OCI-LY7 (cell line): ENCODE data around the gene C1QTNF2. TPM values are rescaled to one million over a fixed set of nuclear protein-coding genes. Genes with fewer than 3 reads are reported as not detected.

Source experiments
- BruUV-seq: library from RNA; stranded (reverse); fragments of 400-500 nt; replicated peaks from 2 replicates; lab custom pipeline; 2021; lab: Mats Ljungman, UMichigan
- CTCF ChIA-PET: fragments of 300-600 bp; sonication (Branson Sonifier 250); formaldehyde crosslinking; loops from one replicate; lab custom pipeline; 2022; ENCODE audit warnings: antibody characterized with exemption; ENCODE audit not compliant: unreplicated experiment; lab: Charles Lee
- POLR2A ChIA-PET: fragments of 300-600 bp; sonication (Branson Sonifier 250); formaldehyde crosslinking; loops from one replicate; lab custom pipeline; 2022; ENCODE audit warnings: antibody characterized with exemption; lab: Charles Lee
- DNase-seq: peaks from one replicate; pipeline ENCODE4 v3.0.0-alpha.2; 2015; ENCODE audit warnings: low spot score
- H2AFZ ChIP-seq: fragments of 200-600 bp; sonication (generic), shearing (Covaris generic); 2 replicates; pipeline ENCODE4 v1.6.1; 2014; ENCODE audit warnings: mild to moderate bottlenecking, antibody characterized with exemption, low read length, moderate library complexity
- H3K27ac ChIP-seq: fragments of 200-600 bp; sonication (generic); 2 replicates; pipeline ENCODE4 v1.5.1; 2014; ENCODE audit warnings: mixed run types, low read depth, mild to moderate bottlenecking, moderate library complexity, low read length, inconsistent platforms; ENCODE audit not compliant: poor library complexity, severe bottlenecking
- H3K36me3 ChIP-seq: fragments of 200-600 bp; sonication (generic); 2 replicates; pipeline ENCODE4 v1.6.1; 2014; ENCODE audit warnings: mild to moderate bottlenecking, antibody characterized with exemption, low read length, moderate library complexity, mixed read lengths; ENCODE audit not compliant: insufficient read depth
- H3K4me1 ChIP-seq: fragments of 200-600 bp; sonication (generic); 2 replicates; pipeline ENCODE4 v1.5.1; 2014; ENCODE audit warnings: mild to moderate bottlenecking, low read length; ENCODE audit not compliant: insufficient read depth, poor library complexity, severe bottlenecking
- H3K4me2 ChIP-seq: fragments of 200-600 bp; sonication (generic); 2 replicates; pipeline ENCODE4 v1.6.1; 2014; ENCODE audit warnings: mild to moderate bottlenecking, low read length
- H3K4me3 ChIP-seq: fragments of 200-600 bp; sonication (generic); 2 replicates; pipeline ENCODE4 v1.5.1; 2014; ENCODE audit warnings: mild to moderate bottlenecking, low read depth, low read length; ENCODE audit not compliant: poor library complexity, severe bottlenecking
- H3K79me2 ChIP-seq: fragments of 200-600 bp; sonication (generic); 2 replicates; pipeline ENCODE4 v1.6.1; 2016; ENCODE audit warnings: low read depth, mild to moderate bottlenecking, low read length, moderate library complexity, mixed read lengths; ENCODE audit not compliant: insufficient read depth
- H3K9me2 ChIP-seq: fragments of 200-600 bp; sonication (generic); 2 replicates; pipeline ENCODE4 v1.6.1; 2016; ENCODE audit warnings: mild to moderate bottlenecking, low read length, mixed read lengths; ENCODE audit not compliant: insufficient read depth
- H3K9me3 ChIP-seq: fragments of 200-600 bp; sonication (generic); 2 replicates; pipeline ENCODE4 v1.6.1; 2014; ENCODE audit warnings: mild to moderate bottlenecking, mixed run types, low read length, mixed read lengths
- H4K20me1 ChIP-seq: fragments of 200-600 bp; sonication (generic); 2 replicates; pipeline ENCODE4 v1.6.1; 2014; ENCODE audit warnings: mild to moderate bottlenecking, antibody characterized with exemption, low read length, moderate library complexity, mixed read lengths; ENCODE audit not compliant: insufficient read depth
- CTCF ChIP-seq: fragments of 200-600 bp; sonication (generic); conservative IDR thresholded peaks from 2 replicates; pipeline ENCODE4 v1.5.1; 2014; ENCODE audit warnings: mild to moderate bottlenecking, antibody characterized with exemption, low read length, moderate library complexity, mixed read lengths
- EZH2phosphoT487 ChIP-seq: fragments of 200-600 bp; sonication (generic); IDR thresholded peaks from 2 replicates; pipeline ENCODE4 v1.6.1; 2018; ENCODE audit warnings: low read depth, borderline replicate concordance, mild to moderate bottlenecking, mixed run types, antibody characterized with exemption, low read length, moderate library complexity, mixed read lengths
- intact Hi-C: fragments of 100-400 bp; cut with micrococcal nuclease; formaldehyde crosslinking; loops from one replicate; pipeline ENCODE4 v1.10.0; 2022; ENCODE audit not compliant: unreplicated experiment
- total RNA-seq, 2 experiments: library from RNA; depleted of rRNA in 1 of 2; stranded (reverse); fragments of >200 nt in 1 of 2; shearing (Covaris generic) in 1 of 2; gene quantifications; 2 replicates each; pipeline ENCODE4 v1.2.3, GENCODE V29; 2014 to 2022

The C1QTNF2 gene
- total RNA-seq, 2 experiments from 2014 or later = not detected

DNA sequence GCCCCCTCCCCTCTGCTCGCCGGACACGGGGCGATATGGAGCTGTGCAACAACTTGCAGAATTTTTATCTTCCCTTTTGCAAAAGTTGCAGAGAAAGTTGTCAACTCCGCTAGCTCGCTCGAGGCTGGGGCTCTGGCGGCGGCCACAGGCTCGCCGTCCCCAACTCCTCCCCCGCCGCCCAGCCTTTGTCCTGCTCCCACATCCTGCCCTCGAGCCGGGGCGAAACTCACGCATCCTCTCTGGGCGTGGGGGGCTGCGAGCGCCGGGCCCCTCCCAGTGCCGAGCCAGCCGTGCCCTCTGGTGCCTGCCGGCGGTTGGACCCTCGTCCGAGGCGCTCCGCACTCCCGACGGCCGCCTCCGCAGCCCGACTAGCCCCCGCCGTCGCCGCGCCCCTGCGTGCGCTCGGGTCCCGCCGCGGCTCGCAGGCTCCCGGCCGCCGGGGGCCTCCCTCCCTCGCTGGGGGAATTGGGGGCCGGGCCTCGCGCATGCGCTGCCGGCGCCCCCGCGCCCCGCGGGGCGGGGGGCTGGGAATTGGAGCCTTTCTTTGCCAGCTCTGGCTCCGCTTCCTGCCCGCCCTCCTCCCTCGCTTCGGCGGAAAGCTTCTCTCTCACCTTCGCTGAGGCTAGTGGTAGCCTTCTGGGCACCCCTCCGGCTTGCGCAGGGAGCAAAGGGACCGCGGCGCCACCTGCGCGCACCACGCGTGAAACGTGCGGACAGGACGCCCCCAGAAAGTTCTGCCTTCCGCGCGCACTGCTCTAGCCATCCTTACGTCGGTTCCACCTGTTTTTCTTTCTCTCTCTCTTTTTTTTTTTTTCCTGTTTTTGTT lies 58.1 kb downstream of the C1QTNF2 start, which contains the start of gene CCNJL:
CCNJL (minus strand) TSS at position 431 of the 826 bp plus-strand sequence. CDS start 641 bp downstream, outside the sequence.
- POLR2A ChIA-PET = no interaction called here
- H4K20me1 ChIP-seq = no peaks in the 10 kb centered on the region
- CTCF ChIA-PET = no interaction called here
- TF ChIP-seq EZH2phosphoT487 (no peak), CTCF (no peak)
- no peak within 1 kb of the TSS for H3K4me3 ChIP-seq
- H3K9me2 ChIP-seq = no peaks in the 10 kb centered on the region
- no TSS peak for BruUV-seq
- no peaks in the 10 kb centered on the region for H3K36me3 ChIP-seq
- H3K27ac ChIP-seq = no peak within 1 kb of the TSS
- intact Hi-C loops = no loop called here
- no peaks in the 10 kb centered on the region for H3K9me3 ChIP-seq
- no peaks in the 10 kb centered on the region for H3K4me1 ChIP-seq
- H2AFZ ChIP-seq = no peak within 1 kb of the TSS
- H3K79me2 ChIP-seq = no peaks in the 10 kb centered on the region
- H3K4me2 ChIP-seq = no peak within 1 kb of the TSS
- DNase-seq = no peak

GRCh38 chr5:160311491-160312133 lies 58.8 kb downstream of the C1QTNF2 start:
- Histone ChIP-seq H3K9me2 (no peaks in the 10 kb centered on the region), H3K4me3 (no peak overlapping the region), H3K79me2 (no peaks in the 10 kb centered on the region), H3K27ac (no peak overlapping the region), H3K4me1 (no peaks in the 10 kb centered on the region), H3K4me2 (no peak overlapping the region), H2AFZ (no peak overlapping the region), H3K36me3 (no peaks in the 10 kb centered on the region), H3K9me3 (no peaks in the 10 kb centered on the region), H4K20me1 (no peaks in the 10 kb centered on the region)
- TF ChIP-seq CTCF = no peak
- no peak for TF ChIP-seq EZH2phosphoT487
- POLR2A ChIA-PET = no interaction called here
- BruUV-seq = no TSS peak
- DNase-seq = no peak
- intact Hi-C loops = no loop called here
- CTCF ChIA-PET = no interaction called here
